SK-N-SH treated with all-trans-retinoic acid at 6 μM for 48 hours (cell line): ENCODE data around the gene SUMO3.

ENCODE experiments used
- ZFP30 ChIP-seq: fragments of 450-650 bp; formaldehyde crosslinking; IDR thresholded peaks from 2 replicates; pipeline ENCODE4 v1.5.0; 2022; ENCODE audit warnings: mild to moderate bottlenecking, moderate library complexity
- TF ChIP-seq, protein P1 (sequence below): fragments of 250-450 bp; sonication (Bioruptor Pico); IDR thresholded peaks from 2 replicates; pipeline ENCODE4 v1.5.1; 2020; ENCODE audit warnings: low read depth, mild to moderate bottlenecking, moderate library complexity
- TF ChIP-seq, protein P2 (sequence below): fragments of 250-450 bp; sonication (Bioruptor Pico); IDR thresholded peaks from 2 replicates; pipeline ENCODE4 v1.8.0; 2020; ENCODE audit warnings: mild to moderate bottlenecking, moderate library complexity, borderline replicate concordance

DNA sequence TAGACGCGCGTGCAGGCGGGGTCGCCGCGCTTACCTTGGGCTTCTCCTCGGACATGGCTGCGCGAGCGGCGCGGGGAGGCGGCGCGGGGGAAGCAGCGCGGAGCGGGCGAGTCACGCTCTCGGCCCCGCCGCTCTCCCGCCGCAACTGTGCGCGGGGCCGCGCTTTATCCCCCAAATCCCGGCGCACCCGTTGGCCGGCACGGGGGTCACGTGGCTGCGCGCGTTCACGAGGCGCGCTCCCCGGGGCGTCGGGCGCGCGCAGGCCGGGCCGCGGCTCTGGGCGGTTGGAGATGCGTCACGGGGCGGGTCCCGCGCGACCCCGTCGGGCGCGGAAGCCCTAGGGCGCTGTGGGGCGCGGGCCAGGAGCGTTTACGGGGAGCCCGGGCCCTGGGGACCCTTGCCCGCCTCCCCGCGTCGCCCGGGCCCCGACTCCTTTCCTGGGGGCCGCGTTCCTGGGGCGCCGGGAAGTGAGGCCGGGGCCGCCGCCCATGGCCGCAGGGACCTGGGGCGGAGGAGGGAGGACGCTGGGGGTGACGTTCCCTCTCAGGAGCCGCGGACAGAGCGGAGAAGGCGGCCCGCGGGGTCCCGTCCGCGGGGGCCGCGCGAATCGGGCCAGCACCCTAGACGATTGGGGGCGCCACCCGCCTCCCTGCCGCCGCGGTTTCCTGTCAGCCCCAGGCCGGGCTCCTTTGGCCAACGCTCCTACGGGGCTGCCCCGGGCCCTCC is at the start of gene SUMO3:
- TF ChIP-seq, protein P1, sequence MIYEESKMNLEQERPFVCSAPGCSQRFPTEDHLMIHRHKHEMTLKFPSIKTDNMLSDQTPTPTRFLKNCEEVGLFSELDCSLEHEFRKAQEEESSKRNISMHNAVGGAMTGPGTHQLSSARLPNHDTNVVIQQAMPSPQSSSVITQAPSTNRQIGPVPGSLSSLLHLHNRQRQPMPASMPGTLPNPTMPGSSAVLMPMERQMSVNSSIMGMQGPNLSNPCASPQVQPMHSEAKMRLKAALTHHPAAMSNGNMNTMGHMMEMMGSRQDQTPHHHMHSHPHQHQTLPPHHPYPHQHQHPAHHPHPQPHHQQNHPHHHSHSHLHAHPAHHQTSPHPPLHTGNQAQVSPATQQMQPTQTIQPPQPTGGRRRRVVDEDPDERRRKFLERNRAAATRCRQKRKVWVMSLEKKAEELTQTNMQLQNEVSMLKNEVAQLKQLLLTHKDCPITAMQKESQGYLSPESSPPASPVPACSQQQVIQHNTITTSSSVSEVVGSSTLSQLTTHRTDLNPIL, result no peak
- TF ChIP-seq, protein P2, sequence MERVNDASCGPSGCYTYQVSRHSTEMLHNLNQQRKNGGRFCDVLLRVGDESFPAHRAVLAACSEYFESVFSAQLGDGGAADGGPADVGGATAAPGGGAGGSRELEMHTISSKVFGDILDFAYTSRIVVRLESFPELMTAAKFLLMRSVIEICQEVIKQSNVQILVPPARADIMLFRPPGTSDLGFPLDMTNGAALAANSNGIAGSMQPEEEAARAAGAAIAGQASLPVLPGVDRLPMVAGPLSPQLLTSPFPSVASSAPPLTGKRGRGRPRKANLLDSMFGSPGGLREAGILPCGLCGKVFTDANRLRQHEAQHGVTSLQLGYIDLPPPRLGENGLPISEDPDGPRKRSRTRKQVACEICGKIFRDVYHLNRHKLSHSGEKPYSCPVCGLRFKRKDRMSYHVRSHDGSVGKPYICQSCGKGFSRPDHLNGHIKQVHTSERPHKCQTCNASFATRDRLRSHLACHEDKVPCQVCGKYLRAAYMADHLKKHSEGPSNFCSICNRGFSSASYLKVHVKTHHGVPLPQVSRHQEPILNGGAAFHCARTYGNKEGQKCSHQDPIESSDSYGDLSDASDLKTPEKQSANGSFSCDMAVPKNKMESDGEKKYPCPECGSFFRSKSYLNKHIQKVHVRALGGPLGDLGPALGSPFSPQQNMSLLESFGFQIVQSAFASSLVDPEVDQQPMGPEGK (CRISPR knock-in tag), result no peak
- peak; percentile 62; the same call in 1 of the 2 replicates for TF ChIP-seq ZFP30
